WTC11 (cell line): ENCODE data around the gene BLM. TPM values are rescaled to one million over a fixed set of nuclear protein-coding genes. Genes with fewer than 3 reads are reported as not detected.
A peak's percentile ranks its signal among the peaks of the same experiment; 100 is the strongest.

Experiments used
- ATAC-seq: fragments of 200-7000 bp; cut with Tn5 transposase; 2 replicates; pipeline ENCODE4 v1.10.0; 2021; ENCODE audit warnings: mild to moderate bottlenecking, moderate library complexity
- Bru-seq: library from RNA; stranded (reverse); fragments of 400-500 nt; gene quantifications from one replicate; lab custom pipeline; 2021; lab: Mats Ljungman, UMichigan
- CTCF ChIA-PET: fragments of 300-600 bp; sonication (Branson Sonifier 250); formaldehyde crosslinking; loops from one replicate; lab custom pipeline; 2021; ENCODE audit warnings: antibody characterized with exemption; lab: Charles Lee
- POLR2A ChIA-PET: fragments of 350-600 bp; sonication (Branson Sonifier 250); formaldehyde crosslinking; loops from one replicate; lab custom pipeline; 2021; ENCODE audit warnings: antibody characterized with exemption; lab: Charles Lee
- DNase-seq: peaks from one replicate; pipeline ENCODE4 v3.0.0; 2021; ENCODE audit warnings: low spot score
- H3K27ac Mint-ChIP-seq: 2 replicates; pipeline ENCODE4 v1.8.0; 2021; ENCODE audit warnings: mixed read lengths
- H3K27me3 Mint-ChIP-seq: 2 replicates; pipeline ENCODE4 v1.8.0; 2021; ENCODE audit warnings: low read depth, mild to moderate bottlenecking, moderate library complexity, mixed read lengths
- H3K36me3 Mint-ChIP-seq: 2 replicates; pipeline ENCODE4 v1.8.0; 2021; ENCODE audit warnings: mixed read lengths
- H3K4me1 Mint-ChIP-seq: 2 replicates; pipeline ENCODE4 v1.8.0; 2022; ENCODE audit warnings: mixed read lengths
- H3K4me3 Mint-ChIP-seq: 2 replicates; pipeline ENCODE4 v1.8.0; 2021; ENCODE audit warnings: mild to moderate bottlenecking, moderate library complexity, mixed read lengths
- H3K9me3 Mint-ChIP-seq: 2 replicates; pipeline ENCODE4 v1.8.0; 2021; ENCODE audit warnings: mixed read lengths
- ARID4B ChIP-seq: sonication (generic); formaldehyde crosslinking; IDR thresholded peaks from 2 replicates; pipeline ENCODE4 v1.8.0; 2023; ENCODE audit warnings: missing genetic modification reagents, mild to moderate bottlenecking, borderline replicate concordance
- ATF2 ChIP-seq: sonication (generic); formaldehyde crosslinking; IDR thresholded peaks from 2 replicates; pipeline ENCODE4 v1.8.1; 2022; ENCODE audit warnings: low read depth, missing genetic modification reagents, borderline replicate concordance
- E2F1 ChIP-seq: sonication (generic); formaldehyde crosslinking; IDR thresholded peaks from 2 replicates; pipeline ENCODE4 v1.8.0; 2022; ENCODE audit warnings: mild to moderate bottlenecking, missing genetic modification reagents
- E2F5 ChIP-seq: sonication (generic); formaldehyde crosslinking; IDR thresholded peaks from 2 replicates; pipeline ENCODE4 v1.8.1; 2022; ENCODE audit warnings: mild to moderate bottlenecking, moderate library complexity, missing genetic modification reagents
- ELF4 ChIP-seq: sonication (generic); formaldehyde crosslinking; IDR thresholded peaks from 2 replicates; pipeline ENCODE4 v1.8.1; 2022; ENCODE audit warnings: low read depth, mild to moderate bottlenecking, moderate library complexity, missing genetic modification reagents
- ERG ChIP-seq: fragments of 250-450 bp; sonication (Bioruptor Pico); IDR thresholded peaks from 2 replicates; pipeline ENCODE4 v1.8.0; 2021; ENCODE audit warnings: mild to moderate bottlenecking
- ETV6 ChIP-seq: sonication (generic); formaldehyde crosslinking; IDR thresholded peaks from 2 replicates; pipeline ENCODE4 v1.8.1; 2022; ENCODE audit warnings: mild to moderate bottlenecking, missing genetic modification reagents
- FOXJ3 ChIP-seq: sonication (generic); formaldehyde crosslinking; IDR thresholded peaks from 2 replicates; pipeline ENCODE4 v1.9.0; 2021; ENCODE audit warnings: missing genetic modification reagents, mild to moderate bottlenecking, borderline replicate concordance
- FOXP1 ChIP-seq: sonication (generic); formaldehyde crosslinking; IDR thresholded peaks from 2 replicates; pipeline ENCODE4 v1.8.0; 2022; ENCODE audit warnings: missing genetic modification reagents, mild to moderate bottlenecking, moderate library complexity, borderline replicate concordance
- GABPB1 ChIP-seq: sonication (generic); formaldehyde crosslinking; IDR thresholded peaks from 2 replicates; pipeline ENCODE4 v1.8.1; 2023; ENCODE audit warnings: mild to moderate bottlenecking, missing genetic modification reagents
- HMGA2 ChIP-seq: fragments of 250-450 bp; sonication (Bioruptor Pico); IDR thresholded peaks from 2 replicates; pipeline ENCODE4 v1.4.0; 2021; ENCODE audit warnings: mild to moderate bottlenecking, moderate library complexity
- JUN ChIP-seq: sonication (generic); formaldehyde crosslinking; IDR thresholded peaks from 2 replicates; pipeline ENCODE4 v1.8.0; 2023; ENCODE audit warnings: mild to moderate bottlenecking, missing genetic modification reagents
- MLX ChIP-seq: sonication (generic); formaldehyde crosslinking; IDR thresholded peaks from 2 replicates; pipeline ENCODE4 v1.8.1; 2023; ENCODE audit warnings: mild to moderate bottlenecking, missing genetic modification reagents, moderate library complexity
- MYBL2 ChIP-seq: sonication (generic); formaldehyde crosslinking; IDR thresholded peaks from 2 replicates; pipeline ENCODE4 v1.8.1; 2023; ENCODE audit warnings: mild to moderate bottlenecking, moderate library complexity, missing genetic modification reagents
- NFATC4 ChIP-seq: fragments of 250-450 bp; sonication (Bioruptor Pico); IDR thresholded peaks from 2 replicates; pipeline ENCODE4 v1.9.0; 2021; ENCODE audit warnings: mild to moderate bottlenecking
- NR3C1 ChIP-seq: sonication (generic); formaldehyde crosslinking; conservative IDR thresholded peaks from 2 replicates; pipeline ENCODE4 v1.8.1; 2023; ENCODE audit warnings: low read depth, mild to moderate bottlenecking, missing genetic modification reagents
- SOX15 ChIP-seq: fragments of 250-450 bp; sonication (Bioruptor Pico); IDR thresholded peaks from 2 replicates; pipeline ENCODE4 v1.9.0; 2021; ENCODE audit warnings: mild to moderate bottlenecking
- ZNF138 ChIP-seq: sonication (generic); formaldehyde crosslinking; conservative IDR thresholded peaks from 2 replicates; pipeline ENCODE4 v1.8.1; 2022; ENCODE audit warnings: mild to moderate bottlenecking, moderate library complexity, missing genetic modification reagents
- ZNF232 ChIP-seq: sonication (generic); formaldehyde crosslinking; IDR thresholded peaks from 2 replicates; pipeline ENCODE4 v1.8.0; 2022; ENCODE audit warnings: mild to moderate bottlenecking, missing genetic modification reagents
- ZNF532 ChIP-seq: fragments of 250-450 bp; sonication (Bioruptor Pico); IDR thresholded peaks from 2 replicates; pipeline ENCODE4 v1.9.0; 2021; ENCODE audit warnings: mild to moderate bottlenecking, borderline replicate concordance
- long read RNA-seq, 3 experiments: library from RNA in 1 of 3; library from capped mRNA in 1 of 3; library from polyadenylated mRNA in 1 of 3; unstranded in 2 of 3; stranded (forward) in 1 of 3; transcript quantifications; one replicate each; pipeline ENCODE4 v2.0.0, GENCODE V29; 2021
- total RNA-seq: library from RNA; stranded (reverse); gene quantifications from 3 replicates; pipeline ENCODE4 v1.2.3, GENCODE V29; 2021

The BLM gene
- 29.9 to 40.5 TPM (median 34.8 TPM) in 3 replicates for total RNA-seq
- Bru-seq, nascent RNA = percentile 80 among the genes with signal in this experiment
- long read RNA-seq, experiment 1, full-length matches to known transcripts = 152 of 216 reads
- long read RNA-seq, experiment 1, partial matches to known transcripts = 19 of 216 reads
- long read RNA-seq, experiment 1, other reads (novel, unspliced or antisense) = 45 of 216 reads
- long read RNA-seq, experiment 2, full-length matches to known transcripts = 6 of 28 reads
- long read RNA-seq, experiment 2, partial matches to known transcripts = 13 of 28 reads
- long read RNA-seq, experiment 2, other reads (novel, unspliced or antisense) = 9 of 28 reads
- long read RNA-seq, experiment 3, full-length matches to known transcripts = 1 of 20 reads
- long read RNA-seq, experiment 3, partial matches to known transcripts = 16 of 20 reads
- long read RNA-seq, experiment 3, other reads (novel, unspliced or antisense) = 3 of 20 reads

- Mint-ChIP-seq H3K36me3 (peaks cover 2% of the 10 kb centered on the region; the same call in 1 of the 2 replicates), H3K27me3 (no peaks in the 10 kb centered on the region)
- POLR2A ChIA-PET = interaction anchor here (0.6 to 1.6 kb wide), 8 partner anchors 17 to 388 kb away, joined by 3 to 5 read pairs (median 4); partner anchors contain the start of genes FES and UNC45A
- no peak for TF ChIP-seq SOX15 (CRISPR knock-in tag)
- TF ChIP-seq HMGA2 (CRISPR knock-in tag) = no peak
- TF ChIP-seq NR3C1 (CRISPR knock-in tag) = no peak
- peak; percentile 92; the same call in 1 of the 2 replicates for TF ChIP-seq ARID4B (CRISPR knock-in tag)
- TF ChIP-seq E2F1 (CRISPR knock-in tag) = no peak
- no peak for TF ChIP-seq ELF4 (CRISPR knock-in tag)
- TF ChIP-seq ATF2 = no peak
- no peak for TF ChIP-seq ZNF532 (CRISPR knock-in tag)
- TF ChIP-seq ZNF138 (CRISPR knock-in tag) = no peak
- peak; percentile 88 for TF ChIP-seq MYBL2
- no peak for TF ChIP-seq JUN (CRISPR knock-in tag)
- peak; percentile 83 for TF ChIP-seq GABPB1 (CRISPR knock-in tag)
- no peak for TF ChIP-seq ERG (CRISPR knock-in tag)
- TF ChIP-seq ETV6 (CRISPR knock-in tag) = 0 out of 2 replicates have a peak, but pooled peaks have one; percentile 41
- TF ChIP-seq FOXJ3 (CRISPR knock-in tag) = no peak
- TF ChIP-seq ZNF232 (CRISPR knock-in tag) = no peak
- peak; percentile 98 for TF ChIP-seq E2F5 (CRISPR knock-in tag)
- TF ChIP-seq FOXP1 (CRISPR knock-in tag) = peak; percentile 83; the same call in 1 of the 2 replicates
- TF ChIP-seq NFATC4 = no peak
- TF ChIP-seq MLX (CRISPR knock-in tag) = no peak
Observed at GRCh38 chr15:90716976-90717821, at the start of gene BLM. Gene BLM, plus strand, starts transcription at chr15:90717346. Its CDS starts 30,047 bp downstream, at chr15:90747393.

More at GRCh38 chr15:90716976-90717821, at the start of gene BLM:
- DNase-seq (peak; percentile 95), ATAC-seq (peak; percentile 99)
- Mint-ChIP-seq H3K9me3 (no peaks in the 10 kb centered on the region), H3K27ac (peak within 1 kb of the TSS; percentile 98), H3K4me1 (peaks cover 16% of the 10 kb centered on the region), H3K4me3 (peak within 1 kb of the TSS; percentile 98)
- CTCF ChIA-PET = interaction anchor here (0.5 to 2.3 kb wide), 15 partner anchors 12 to 416 kb away, joined by 3 to 25 read pairs (median 4); partner anchors contain the start of genes HDDC3, MAN2A2 and UNC45A
